GM18517 (cell line): Measurements from ENCODE around the gene TTC9C.
"Not testable (repeated sequence)": the region's sequence is repeated elsewhere in the genome, so short reads cannot be mapped to it uniquely, and the experiment has no call there.

Experiments used
- ATAC-seq: cut with Tn5 transposase; IDR thresholded peaks from one replicate; pipeline ENCODE4 v1.9.1; 2021; ENCODE audit warnings: mild to moderate bottlenecking, moderate library complexity; ENCODE audit not compliant: unreplicated experiment

TTC9C gene

GRCh38 chr11:62749931-62750330 lies 21.6 kb downstream of the TTC9C start:
- not testable (repeated sequence) for ATAC-seq

- no peak for ATAC-seq
Measured at GRCh38 chr11:62752177-62752785, 24.0 kb downstream of the TTC9C start.

- peak; percentile 4 for ATAC-seq
Measured at GRCh38 chr11:62752994-62753735, 24.9 kb downstream of the TTC9C start.

GRCh38 chr11:62753736-62754603 lies 25.7 kb downstream of the TTC9C start, which contains the start of gene ZBTB3:
Gene ZBTB3 (minus strand): TSS chr11:62754160. CDS start chr11:62753664, 496 bp downstream.
- peak; percentile 98 for ATAC-seq

- ATAC-seq = no peak
Measured at GRCh38 chr11:62755086-62755615, 26.9 kb downstream of the TTC9C start.

GRCh38 chr11:62757846-62758788 lies 29.8 kb downstream of the TTC9C start:
- no peak for ATAC-seq

GRCh38 chr11:62760867-62761227 lies 32.6 kb downstream of the TTC9C start:
- ATAC-seq = not testable (repeated sequence)

GRCh38 chr11:62770778-62771143 lies 42.5 kb downstream of the TTC9C start:
- ATAC-seq = no peak

- ATAC-seq = peak; percentile 75
Measured at GRCh38 chr11:62771144-62772021, 43.1 kb downstream of the TTC9C start, which contains the start of gene TAF6L. Gene TAF6L (plus strand): TSS chr11:62771396. CDS start chr11:62775784, 4,388 bp downstream.

GRCh38 chr11:62774407-62774806 lies 46.1 kb downstream of the TTC9C start:
- ATAC-seq = no peak

- ATAC-seq = no peak
Measured at GRCh38 chr11:62775646-62776045, 47.4 kb downstream of the TTC9C start.

- ATAC-seq = no peak
Measured at GRCh38 chr11:62777389-62777788, 49.1 kb downstream of the TTC9C start.

- ATAC-seq = no peak
Measured at GRCh38 chr11:62778441-62778840, 50.2 kb downstream of the TTC9C start.

- ATAC-seq = no peak
Measured at GRCh38 chr11:62782753-62783152, 54.5 kb downstream of the TTC9C start.

- peak; percentile 38 for ATAC-seq
Measured at GRCh38 chr11:62786318-62787004, 58.2 kb downstream of the TTC9C start.

- ATAC-seq = peak; percentile 60
Measured at GRCh38 chr11:62787005-62787759, 58.9 kb downstream of the TTC9C start, which contains the start of gene TMEM179B. Gene TMEM179B (plus strand): TSS chr11:62787402. CDS start chr11:62787432, 30 bp downstream.
